ENCODE measurements around the gene COQ10A. TPM values are rescaled to one million over a fixed set of nuclear protein-coding genes. Genes with fewer than 3 reads are reported as not detected.

Gene COQ10A
- total RNA-seq, 1 donor from 2014 or later, result 23.6 TPM

- Mint-ChIP-seq H3K36me3 (ENCODE audit: insufficient read depth) (peaks cover 3% of the 10 kb centered on the region), H3K27me3 (no peaks in the 10 kb centered on the region), H3K4me3 (ENCODE audit: low read depth) (peak within 1 kb of the TSS; percentile 96), H3K27ac (peak within 1 kb of the TSS; percentile 97), H3K4me1 (ENCODE audit: low read depth) (peaks cover 20% of the 10 kb centered on the region), H3K9me3 (ENCODE audit: low read depth) (no peaks in the 10 kb centered on the region)
- peak; percentile 97 for DNase-seq (ENCODE audit: low spot score, unreplicated experiment)
- no peak for TF ChIP-seq CTCF (IDR thresholded peaks at IDR 0.05; ENCODE audit: unreplicated experiment)
Observed at GRCh38 chr12:56299853-56300643, 33.3 kb downstream of the COQ10A start, which contains the start of gene CS. Gene CS (minus strand): TSS chr12:56300330. CDS start chr12:56300201, 129 bp downstream.

GRCh38 chr12:56300644-56301464 is 34.1 kb downstream of the COQ10A start:
- Mint-ChIP-seq H3K27ac (peak overlapping the region; percentile 97), H3K27me3 (no peaks in the 10 kb centered on the region), H3K4me3 (ENCODE audit: low read depth) (peak overlapping the region; percentile 96), H3K9me3 (ENCODE audit: low read depth) (no peaks in the 10 kb centered on the region), H3K4me1 (ENCODE audit: low read depth) (peaks cover 20% of the 10 kb centered on the region), H3K36me3 (ENCODE audit: insufficient read depth) (peaks cover 6% of the 10 kb centered on the region)
- DNase-seq (ENCODE audit: low spot score, unreplicated experiment), result no peak
- TF ChIP-seq CTCF (IDR thresholded peaks at IDR 0.05; ENCODE audit: unreplicated experiment), result no peak

- Mint-ChIP-seq H3K9me3 (ENCODE audit: low read depth) (no peaks in the 10 kb centered on the region), H3K4me3 (ENCODE audit: low read depth) (no peak overlapping the region), H3K4me1 (ENCODE audit: low read depth) (peaks cover 12% of the 10 kb centered on the region), H3K27me3 (no peaks in the 10 kb centered on the region), H3K27ac (no peak overlapping the region), H3K36me3 (ENCODE audit: insufficient read depth) (peaks cover 7% of the 10 kb centered on the region)
- no peak for DNase-seq (ENCODE audit: low spot score, unreplicated experiment)
- no peak for TF ChIP-seq CTCF (IDR thresholded peaks at IDR 0.05; ENCODE audit: unreplicated experiment)
Observed at GRCh38 chr12:56304276-56304675, 37.5 kb downstream of the COQ10A start.

- Mint-ChIP-seq H3K27ac (no peak overlapping the region), H3K36me3 (ENCODE audit: insufficient read depth) (peaks cover 10% of the 10 kb centered on the region), H3K4me3 (ENCODE audit: low read depth) (no peak overlapping the region), H3K4me1 (ENCODE audit: low read depth) (peaks cover 9% of the 10 kb centered on the region), H3K9me3 (ENCODE audit: low read depth) (no peaks in the 10 kb centered on the region), H3K27me3 (no peaks in the 10 kb centered on the region)
- DNase-seq (ENCODE audit: low spot score, unreplicated experiment), result no peak
- no peak for TF ChIP-seq CTCF (IDR thresholded peaks at IDR 0.05; ENCODE audit: unreplicated experiment)
Observed at GRCh38 chr12:56304872-56305590, 38.3 kb downstream of the COQ10A start.

Measured in progenitor cell of endocrine pancreas (in vitro differentiated cells).